ENCODE results near the gene RP9.

- TF ChIP-seq CTCF (IDR thresholded peaks at IDR 0.05) (no peak), POLR2A (IDR thresholded peaks at IDR 0.05) (no peak)
Observed at GRCh38 chr7:33127085-33127484, 17.9 kb upstream of the RP9 start.
